H1 (cell line): ENCODE data around the gene CFAP107.

Source experiments
- CHD1 ChIP-seq: IDR thresholded peaks from 2 replicates; pipeline ENCODE4 v1.6.1; 2012; ENCODE audit warnings: low read depth, low read length, improper control_type of control experiment
- CTCF ChIP-seq, 3 experiments: IDR thresholded peaks; 1 replicate in 2 of 3; 2 replicates in 1 of 3; pipeline versions ENCODE4 v1.5.1 to v1.6.1; 2011; ENCODE audit warnings: low read length in 3 of 3, mild to moderate bottlenecking in 3 of 3, inconsistent platforms in 2 of 3, low read depth in 1 of 3, moderate library complexity in 1 of 3; ENCODE audit not compliant: insufficient read depth in 1 of 3; ENCODE audit errors: control extremely low read depth in 1 of 3
- GABPA ChIP-seq: IDR thresholded peaks from 2 replicates; pipeline ENCODE4 v1.6.1; 2011; ENCODE audit warnings: mild to moderate bottlenecking, low read length, moderate library complexity, borderline replicate concordance; ENCODE audit not compliant: insufficient read depth
- HDAC2 ChIP-seq, 2 experiments: fragments of 300-600 bp in 1 of 2; sonication (generic) in 1 of 2; IDR thresholded peaks; 2 replicates each; pipeline ENCODE4 v1.6.1; 2011 to 2012; ENCODE audit warnings: low read depth in 2 of 2, low read length in 2 of 2, mild to moderate bottlenecking in 2 of 2, moderate library complexity in 2 of 2, borderline replicate concordance in 1 of 2, inconsistent platforms in 1 of 2
- JUN ChIP-seq: IDR thresholded peaks from 2 replicates; pipeline ENCODE4 v1.6.1; 2011; ENCODE audit warnings: low read depth, mild to moderate bottlenecking, improper control_type of control experiment, low read length
- NRF1 ChIP-seq: IDR thresholded peaks from 2 replicates; pipeline ENCODE4 v1.6.1; 2011; ENCODE audit warnings: mild to moderate bottlenecking, low read depth, low read length, improper control_type of control experiment
- PHF8 ChIP-seq: fragments of 200-600 bp; sonication (generic); conservative IDR thresholded peaks from 2 replicates; pipeline ENCODE4 v1.7.1; 2012; ENCODE audit warnings: low read depth, mild to moderate bottlenecking, inconsistent platforms, low read length, moderate library complexity
- POLR2A ChIP-seq, 2 experiments: IDR thresholded peaks; 1 replicate in 1 of 2; 2 replicates in 1 of 2; pipeline ENCODE4 v1.6.1; 2011; ENCODE audit warnings: low read depth in 2 of 2, low read length in 2 of 2, mild to moderate bottlenecking in 2 of 2; ENCODE audit errors: control extremely low read depth in 1 of 2
- POLR2AphosphoS5 ChIP-seq: IDR thresholded peaks from 2 replicates; pipeline ENCODE4 v1.6.1; 2011; ENCODE audit warnings: low read depth, low read length
- RXRA ChIP-seq: IDR thresholded peaks from 2 replicates; pipeline ENCODE4 v1.6.1; 2011; ENCODE audit warnings: low read depth, mild to moderate bottlenecking, low read length, moderate library complexity; ENCODE audit not compliant: insufficient read depth
- TCF12 ChIP-seq: IDR thresholded peaks from 2 replicates; pipeline ENCODE4 v1.6.1; 2011; ENCODE audit warnings: low read depth, mild to moderate bottlenecking, low read length

GRCh38 chr1:12761781-12762180 lies 15.8 kb downstream of the CFAP107 start:
- TF ChIP-seq POLR2AphosphoS5 (no peak), POLR2A (IDR thresholded peaks at IDR 0.05; ENCODE audit: control extremely low read depth in 1 of 2, low read depth in 2 of 2, low read length in 2 of 2) (no peak), PHF8 (no peak), CTCF (IDR thresholded peaks at IDR 0.05; ENCODE audit: control extremely low read depth in 1 of 3, insufficient read depth in 1 of 3, low read depth in 1 of 3, low read length in 3 of 3) (no peak), CHD1 (no peak), GABPA (no peak), TCF12 (no peak), NRF1 (no peak), JUN (no peak), HDAC2 (IDR thresholded peaks at IDR 0.05; ENCODE audit: borderline replicate concordance in 1 of 2, low read depth in 2 of 2, low read length in 2 of 2) (no peak), RXRA (no peak)
